A549 (cell line): ENCODE results near the gene ASIC1. TPM values are rescaled to one million over a fixed set of nuclear protein-coding genes. Genes with fewer than 3 reads are reported as not detected.
A peak's percentile ranks its signal among the peaks of the same experiment; 100 is the strongest.

Experiments used
- ATAC-seq, 2 experiments: fragments of 200-7000 bp in 1 of 2; fragments of >200 bp in 1 of 2; cut with Nextera tagmentation in 1 of 2; cut with Tn5 transposase in 1 of 2; 3 replicates each; pipeline versions ENCODE4 v1.8.0 to v1.9.1; 2018 to 2020; ENCODE audit warnings: mild to moderate bottlenecking in 1 of 2, moderate library complexity in 1 of 2
- CTCF ChIA-PET: fragments of 300-600 bp; sonication (Branson Sonifier 250); formaldehyde crosslinking; extraction: SDS; loops from one replicate; lab custom pipeline; 2021; ENCODE audit warnings: antibody characterized with exemption, inconsistent platforms; lab: Yijun Ruan, JAX
- POLR2A ChIA-PET: fragments of 350-600 bp; formaldehyde crosslinking; extraction: SDS; loops from one replicate; lab custom pipeline; 2021; ENCODE audit warnings: antibody characterized with exemption, inconsistent platforms; lab: Yijun Ruan, JAX
- DNase-seq, 2 experiments: peaks; one replicate each; pipeline versions ENCODE4 v3.0.0 to v3.0.0-alpha.2; 2011 to 2016; ENCODE audit warnings: low read depth in 1 of 2, low spot score in 1 of 2
- FAIRE-seq: peaks from 2 replicates; lab custom pipeline; 2011; peaks lifted over from hg19 to GRCh38; lab: Jason Lieb, UNC
- H3K27ac ChIP-seq, 2 experiments: fragments of >200 bp; sonication (Bioruptor Twin); formaldehyde crosslinking; 3 replicates each; pipeline ENCODE4 v1.5.1; 2016 to 2017
- H3K4me1 ChIP-seq: fragments of >200 bp; sonication (Bioruptor Twin); formaldehyde crosslinking; 3 replicates; pipeline ENCODE4 v1.6.1; 2016
- H3K4me2 ChIP-seq: fragments of >200 bp; sonication (Bioruptor Twin); formaldehyde crosslinking; 3 replicates; pipeline ENCODE4 v1.6.1; 2016
- H3K4me3 ChIP-seq: fragments of >200 bp; sonication (Bioruptor Twin); formaldehyde crosslinking; 3 replicates; pipeline ENCODE4 v1.5.1; 2016
- H3K9me3 ChIP-seq: fragments of >200 bp; sonication (Bioruptor Twin); formaldehyde crosslinking; 3 replicates; pipeline ENCODE4 v1.6.1; 2016
- ATOH8 ChIP-seq: fragments of 250-450 bp; sonication (Bioruptor Pico); IDR thresholded peaks from 2 replicates; pipeline ENCODE4 v1.5.0; 2020; ENCODE audit warnings: low read depth, mild to moderate bottlenecking, moderate library complexity
- BHLHE40 ChIP-seq: IDR thresholded peaks from 2 replicates; pipeline ENCODE4 v1.6.1; 2012; ENCODE audit warnings: low read depth, low read length, inconsistent platforms
- CBX2 ChIP-seq: fragments of 200-600 bp; sonication (generic); IDR thresholded peaks from 2 replicates; pipeline ENCODE4 v1.6.1; 2016; ENCODE audit warnings: low read depth, mild to moderate bottlenecking, borderline replicate concordance
- CEBPB ChIP-seq, 2 experiments: fragments of >200 bp in 1 of 2; sonication (Bioruptor Twin) in 1 of 2; formaldehyde crosslinking in 1 of 2; IDR thresholded peaks; 2 replicates each; pipeline ENCODE4 v1.6.1; 2012 to 2016
- CHD2 ChIP-seq: fragments of 150-350 bp; IDR thresholded peaks from 2 replicates; pipeline ENCODE4 v1.6.1; 2014; ENCODE audit warnings: low read length; ENCODE audit not compliant: partially characterized antibody
- E2F6 ChIP-seq: IDR thresholded peaks from 2 replicates; pipeline ENCODE4 v1.6.1; 2012; ENCODE audit warnings: low read depth, borderline replicate concordance
- EHF ChIP-seq: fragments of 250-450 bp; sonication (Bioruptor Pico); IDR thresholded peaks from 2 replicates; pipeline ENCODE4 v1.5.0; 2020; ENCODE audit warnings: mild to moderate bottlenecking
- ELK1 ChIP-seq: fragments of 150-350 bp; IDR thresholded peaks from 2 replicates; pipeline ENCODE4 v1.6.1; 2014; ENCODE audit warnings: low read depth, mild to moderate bottlenecking, low read length
- EP300 ChIP-seq, 2 experiments: fragments of >200 bp; sonication (Bioruptor Twin); formaldehyde crosslinking; IDR thresholded peaks; 2 replicates in 1 of 2; 3 replicates in 1 of 2; pipeline ENCODE4 v1.6.1; 2016 to 2017
- GATA3 ChIP-seq: IDR thresholded peaks from 2 replicates; pipeline ENCODE4 v1.6.1; 2012; ENCODE audit warnings: borderline replicate concordance
- HES2 ChIP-seq: fragments of >200 bp; sonication (Bioruptor Twin); formaldehyde crosslinking; IDR thresholded peaks from 2 replicates; pipeline ENCODE4 v1.6.1; 2016
- HOXB13 ChIP-seq: fragments of 250-450 bp; sonication (Bioruptor Pico); IDR thresholded peaks from 2 replicates; pipeline ENCODE4 v1.5.0; 2020; ENCODE audit warnings: low read depth, mild to moderate bottlenecking, moderate library complexity
- JUN ChIP-seq, 2 experiments: fragments of >200 bp; sonication (Bioruptor Twin); formaldehyde crosslinking; IDR thresholded peaks; 2 replicates in 1 of 2; 3 replicates in 1 of 2; pipeline ENCODE4 v1.6.1; 2016 to 2017
- JUNB ChIP-seq: fragments of >200 bp; sonication (Bioruptor Twin); formaldehyde crosslinking; IDR thresholded peaks from 2 replicates; pipeline ENCODE4 v1.6.1; 2016
- KDM5A ChIP-seq: fragments of 200-600 bp; sonication (generic); IDR thresholded peaks from 2 replicates; pipeline ENCODE4 v1.6.1; 2016; ENCODE audit warnings: antibody characterized with exemption, mild to moderate bottlenecking
- MAZ ChIP-seq: fragments of 150-350 bp; IDR thresholded peaks from 2 replicates; pipeline ENCODE4 v1.6.1; 2014; ENCODE audit warnings: antibody characterized with exemption, low read depth, low read length, borderline replicate concordance
- MYC ChIP-seq: IDR thresholded peaks from 2 replicates; pipeline ENCODE4 v1.6.1; 2012; ENCODE audit warnings: mild to moderate bottlenecking, inconsistent platforms, low read length, improper control_type of control experiment, borderline replicate concordance
- NPAS2 ChIP-seq: fragments of 250-450 bp; sonication (Bioruptor Pico); IDR thresholded peaks from 2 replicates; pipeline ENCODE4 v1.8.0; 2022; ENCODE audit warnings: mild to moderate bottlenecking, moderate library complexity, borderline replicate concordance
- NR3C1 ChIP-seq: fragments of >200 bp; sonication (Bioruptor Twin); formaldehyde crosslinking; IDR thresholded peaks from 3 replicates; pipeline ENCODE4 v1.6.1; 2017
- PBX3 ChIP-seq: IDR thresholded peaks from 2 replicates; pipeline ENCODE4 v1.6.1; 2012
- POLR2A ChIP-seq: IDR thresholded peaks from 2 replicates; pipeline ENCODE4 v1.6.1; 2012; ENCODE audit warnings: mild to moderate bottlenecking, low read length
- RARB ChIP-seq: fragments of 250-450 bp; sonication (Bioruptor Pico); IDR thresholded peaks from 2 replicates; pipeline ENCODE4 v1.8.0; 2021; ENCODE audit warnings: mild to moderate bottlenecking, moderate library complexity
- RCOR1 ChIP-seq: fragments of 150-350 bp; IDR thresholded peaks from 2 replicates; pipeline ENCODE4 v1.6.1; 2014; ENCODE audit warnings: antibody characterized with exemption, low read length, low read depth
- REST ChIP-seq: fragments of 200-600 bp; sonication (generic); IDR thresholded peaks from 2 replicates; pipeline ENCODE4 v1.6.1; 2016; ENCODE audit warnings: antibody characterized with exemption, mild to moderate bottlenecking, moderate library complexity
- RFX5 ChIP-seq: fragments of 450-650 bp; IDR thresholded peaks from 2 replicates; pipeline ENCODE4 v1.7.1; 2014; ENCODE audit warnings: antibody characterized with exemption, mild to moderate bottlenecking, moderate library complexity
- TFCP2L1 ChIP-seq: fragments of 250-450 bp; sonication (Bioruptor Pico); IDR thresholded peaks from 2 replicates; pipeline ENCODE4 v1.5.0; 2021; ENCODE audit warnings: mild to moderate bottlenecking
- TP53 ChIP-seq: fragments of 250-450 bp; sonication (Bioruptor Pico); IDR thresholded peaks from 2 replicates; pipeline ENCODE4 v1.5.0; 2021; ENCODE audit warnings: mild to moderate bottlenecking, moderate library complexity
- USF2 ChIP-seq: fragments of 450-650 bp; IDR thresholded peaks from 2 replicates; pipeline ENCODE4 v1.6.1; 2014; ENCODE audit warnings: antibody characterized with exemption
- ZC3H11A ChIP-seq: fragments of 450-650 bp; IDR thresholded peaks from 2 replicates; pipeline ENCODE4 v1.6.1; 2014; ENCODE audit warnings: antibody characterized with exemption, mild to moderate bottlenecking
- ZSCAN20 ChIP-seq: fragments of 250-450 bp; sonication (Bioruptor Pico); IDR thresholded peaks from 2 replicates; pipeline ENCODE4 v1.8.0; 2022; ENCODE audit warnings: mild to moderate bottlenecking, moderate library complexity
- WGBS: methylation state at CpG from one replicate; pipeline ENCODE4 v1.1.6; 2017; ENCODE audit errors: missing lambda C conversion rate; 5-methylcytosine and 5-hydroxymethylcytosine counted together
- polyA plus RNA-seq, 4 experiments: library from polyadenylated mRNA; depleted of rRNA in 3 of 4; stranded (reverse); fragments of >200 nt; fragmentation: RNase III in 1 of 4; extraction: RNeasy Plus Mini Kit Qiagen cat#74134 plus additional on column Dnase treatment in 1 of 4; gene quantifications; 2 replicates in 3 of 4; 3 replicates in 1 of 4; pipeline ENCODE4 v1.2.3, GENCODE V29; 2011 to 2017

The ASIC1 gene
- polyA plus RNA-seq, 2 of the 4 experiments (the other 2 are of a cell fraction), result 6.0 to 6.7 TPM

- Histone ChIP-seq H3K4me2 (peak within 1 kb of the TSS; percentile 76), H3K27ac (peak within 1 kb of the TSS; percentile 82 to 91), H3K4me1 (peaks cover 11% of the 10 kb centered on the region; the same call in 2 of the 3 replicates), H3K4me3 (peak within 1 kb of the TSS; percentile 83), H3K9me3 (no peaks in the 10 kb centered on the region)
- CTCF ChIA-PET, result interaction anchor here (0.8 to 2.8 kb wide), 5 partner anchors 14 to 159 kb away, joined by 3 to 16 read pairs (median 9); no protein-coding TSS in a partner anchor
- peak; percentile 91 for FAIRE-seq
- ATAC-seq, result peak; percentile 99
- peak; percentile 97 to 99 for DNase-seq
- WGBS, result 5% methylated on average over 47 of the region's 47 CpGs
- POLR2A ChIA-PET, result interaction anchor here (0.6 to 1.0 kb wide), 5 partner anchors 9 to 284 kb away, joined by 3 to 5 read pairs (median 4); partner anchors contain the start of genes NCKAP5L, SMARCD1 and TMBIM6
- peak; percentile 52 to 68; a peak in 4 of 5 replicates for TF ChIP-seq JUN (IDR thresholded peaks at IDR 0.05)
- no peak for TF ChIP-seq RFX5
- TF ChIP-seq MYC, result peak; percentile 79
- TF ChIP-seq E2F6, result peak; percentile 67; the same call in 1 of the 2 replicates
- no peak for TF ChIP-seq ZC3H11A
- no peak for TF ChIP-seq NPAS2 (CRISPR knock-in tag)
- TF ChIP-seq EP300 (IDR thresholded peaks at IDR 0.05), result no peak
- no peak; the same call in 1 of the 2 replicates for TF ChIP-seq ZSCAN20
- no peak for TF ChIP-seq TP53 (CRISPR knock-in tag)
- no peak for TF ChIP-seq CBX2
- TF ChIP-seq RCOR1, result no peak
- TF ChIP-seq KDM5A, result 0 out of 2 replicates have a peak, but pooled peaks have one; percentile 37
- TF ChIP-seq USF2, result peak; percentile 74
- TF ChIP-seq CEBPB (IDR thresholded peaks at IDR 0.05), result no peak
- TF ChIP-seq HES2, result no peak
- TF ChIP-seq PBX3, result no peak
- TF ChIP-seq RARB, result no peak
- no peak for TF ChIP-seq MAZ
- TF ChIP-seq GATA3, result no peak; the same call in 1 of the 2 replicates
- no peak for TF ChIP-seq ELK1
- TF ChIP-seq CHD2, result peak; percentile 65
- TF ChIP-seq JUNB, result no peak
- no peak for TF ChIP-seq ATOH8 (CRISPR knock-in tag)
- TF ChIP-seq BHLHE40, result no peak
- no peak for TF ChIP-seq HOXB13 (CRISPR knock-in tag)
- TF ChIP-seq TFCP2L1 (CRISPR knock-in tag), result no peak
- no peak for TF ChIP-seq NR3C1
- peak; percentile 78 for TF ChIP-seq REST
- TF ChIP-seq POLR2A, result no peak; the same call in 1 of the 2 replicates
- TF ChIP-seq EHF, result no peak
These were observed 32.0 kb upstream of the ASIC1 start, which contains the start of gene RACGAP1 for GRCh38 chr12:50025187-50026059. RACGAP1 (minus strand) TSS chr12:50025494; CDS start chr12:50016715, 8,779 bp downstream.
